Heart left ventricle (tissue), 13 donors: ENCODE results near the gene PLEKHG4B.

ENCODE experiments used
- CTCF ChIP-seq, 12 donors: fragments of 200-600 bp; sonication (generic) in 4 of 12; IDR thresholded peaks; one replicate each; pipeline versions ENCODE4 v1.5.0 to v1.8.0; 2018 to 2022; ENCODE audit warnings: antibody characterized with exemption in 12 of 12, mild to moderate bottlenecking in 5 of 12
- POLR2A ChIP-seq, 2 donors: fragments of 450-650 bp; IDR thresholded peaks; one replicate each; pipeline ENCODE4 v1.6.1; 2017; ENCODE audit warnings: antibody characterized with exemption in 2 of 2, mild to moderate bottlenecking in 2 of 2, moderate library complexity in 2 of 2
- donor health status: ischemic (EF 13 %, LVEDD 7.1; RV severe dilation, severe dysfunction).
- donor health status: DM: no; HTN: yes; CAD: no.
- donor health status: DM: no; HTN: no; CAD: no.
- donor health status: ischemic (EF 25% LVEDD 6.9; RV normal size, moderate dysfunction).
- donor health status: ischemic (EF 25% LVEDD 5.7; RV mildly dilated, moderate dysfunction).
- donor health status: ischemic (EF 35%, LVEDD 5.7; RV mildly dilated, moderate dysfunction).
- donor health status: nonischemic (EF 11% LVEDD 7.7; RV severe dilation, severe dysfunction).
- donor health status: DM: yes; HTN: yes; CAD: no.
- donor health status: PGD.
- donor health status: ischemic (EF 29% LVEDD 5.4; RV normal size, mild dysfunction).
- donor health status: nonischemic (EF 23%, LVEDD 6.1; RV moderate dilation, normal function).

DNA sequence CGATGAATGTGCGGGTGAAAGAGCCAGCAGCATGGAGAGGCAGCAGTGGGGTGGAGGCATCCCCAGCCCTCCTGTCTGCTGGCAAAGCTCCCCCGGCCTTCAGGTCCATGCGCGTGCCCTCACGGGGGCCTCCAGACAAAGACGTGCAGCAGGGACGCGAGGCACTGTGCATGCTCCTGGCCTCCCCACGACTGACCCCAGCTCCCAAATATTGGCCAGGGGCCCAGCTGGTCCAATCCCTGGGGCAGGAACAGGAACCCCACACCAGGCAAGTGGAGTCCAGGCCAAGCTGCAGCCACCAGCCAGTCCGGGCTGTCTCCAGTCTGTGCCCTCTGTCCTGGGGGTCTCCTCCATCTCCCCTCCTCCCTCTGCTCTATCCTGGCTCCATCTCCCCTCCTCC is 65.8 kb downstream of the PLEKHG4B start:
- TF ChIP-seq CTCF (IDR thresholded peaks at IDR 0.05) (no peak), POLR2A (IDR thresholded peaks at IDR 0.05) (no peak)
